Transverse colon (tissue), 4 donors: ENCODE measurements around the gene SLC22A1. TPM values are rescaled to one million over a fixed set of nuclear protein-coding genes. Genes with fewer than 3 reads are reported as not detected.

Experiments used
- DNase-seq: peaks from one replicate; pipeline ENCODE4 v3.0.0-alpha.2; 2019
- H3K27ac ChIP-seq, 4 donors: fragments of 200-600 bp; sonication (generic); 2 replicates each; pipeline ENCODE4 v1.5.1; 2016 to 2018; ENCODE audit warnings: inconsistent platforms in 4 of 4
- H3K27me3 ChIP-seq: fragments of 200-600 bp; sonication (generic); 2 replicates; pipeline ENCODE4 v1.5.1; 2017; ENCODE audit warnings: inconsistent platforms
- H3K36me3 ChIP-seq, 4 donors: fragments of 200-600 bp; sonication (generic); 2 replicates each; pipeline ENCODE4 v1.5.1; 2017 to 2019; ENCODE audit warnings: inconsistent platforms in 4 of 4
- H3K4me1 ChIP-seq, 4 donors: fragments of 200-600 bp; sonication (generic); 2 replicates each; pipeline ENCODE4 v1.5.1; 2017 to 2020; ENCODE audit warnings: inconsistent platforms in 4 of 4
- H3K4me3 ChIP-seq, 4 donors: fragments of 200-600 bp; sonication (generic); 1 replicate in 1 of 4; 2 replicates in 3 of 4; pipeline versions ENCODE4 v1.5.1 to v1.6.1; 2017 to 2019; ENCODE audit warnings: inconsistent platforms in 4 of 4
- H3K9me3 ChIP-seq, 2 donors: fragments of 200-600 bp; sonication (generic); 2 replicates each; pipeline ENCODE4 v1.5.1; 2017 to 2019; ENCODE audit warnings: inconsistent platforms in 2 of 2
- CTCF ChIP-seq, 5 experiments: fragments of 200-600 bp in 3 of 5; fragments of 450-650 bp in 2 of 5; sonication (generic) in 3 of 5; IDR thresholded peaks; 1 replicate in 2 of 5; 2 replicates in 3 of 5; pipeline ENCODE4 v1.5.1; 2016 to 2017; ENCODE audit warnings: antibody characterized with exemption in 5 of 5, inconsistent platforms in 3 of 5, mild to moderate bottlenecking in 2 of 5, moderate library complexity in 1 of 5
- EP300 ChIP-seq: sonication (generic); formaldehyde crosslinking; IDR thresholded peaks from one replicate; pipeline ENCODE4 v1.6.1; 2017; ENCODE audit warnings: antibody characterized with exemption, low read depth
- POLR2A ChIP-seq: fragments of 450-650 bp; IDR thresholded peaks from one replicate; pipeline ENCODE4 v1.6.1; 2016; ENCODE audit warnings: antibody characterized with exemption, mild to moderate bottlenecking, moderate library complexity
- POLR2AphosphoS5 ChIP-seq, 3 donors: sonication (generic); formaldehyde crosslinking; IDR thresholded peaks; one replicate each; pipeline ENCODE4 v1.6.1; 2016; ENCODE audit warnings: antibody characterized with exemption in 3 of 3
- WGBS, 2 donors: methylation state at CpG; one replicate each; pipeline ENCODE4 v1.1.5; 2018; ENCODE audit warnings: low coverage in 1 of 2; 5-methylcytosine and 5-hydroxymethylcytosine counted together
- in situ Hi-C, 4 donors: fragments of 200-750 bp; cut with MboI; loops; one replicate each; pipeline versions ENCODE4 v1.15.0 to v1.15.1; 2017; ENCODE audit warnings: low sequenced_read_pairs in 3 of 4, low pct_ligation_motif_present in 1 of 4, low pct_unique_long_range_greater_than_20kb in 1 of 4
- intact Hi-C: fragments of 100-400 bp; cut with DNase I; formaldehyde crosslinking; loops from one replicate; pipeline ENCODE4 v1.15.1; 2023; ENCODE audit warnings: low total_unique reads
- total RNA-seq, 4 donors: library from RNA; depleted of rRNA; stranded (reverse); fragments of >200 nt; gene quantifications; one replicate each; pipeline ENCODE4 v1.1.0, GENCODE V29; 2016

The SLC22A1 gene
- total RNA-seq, 4 donors from 2014 or later, result 0.40 to 1.7 (median 0.55) TPM; not detected in 1

- H3K27ac ChIP-seq, result no peak overlapping the region
- 86% methylated on average over 2 of the region's 2 CpGs; no CpG with 5 or more reads in 1 of the 2 donors for WGBS, 2 donors
- H3K27me3 ChIP-seq, result no peaks in the 10 kb centered on the region
- TF ChIP-seq EP300, result no peak
- no peak for TF ChIP-seq CTCF (IDR thresholded peaks at IDR 0.05)
- no peak for TF ChIP-seq POLR2AphosphoS5 (IDR thresholded peaks at IDR 0.05)
- H3K4me1 ChIP-seq, result peaks cover 0 to 38% (median 8%) of the 10 kb centered on the region in 4 donors
- no peak overlapping the region for H3K4me3 ChIP-seq
- intact Hi-C loops (no loop called here), in situ Hi-C loops (no loop called here)
- no peaks in the 10 kb centered on the region for H3K9me3 ChIP-seq
- H3K36me3 ChIP-seq, result no peaks in the 10 kb centered on the region
- DNase-seq, result no peak
Measured at GRCh38 chr6:160201061-160201460, 79.4 kb downstream of the SLC22A1 start.

- WGBS, 2 donors, result 53 to 75% methylated on average over 1 to 2 of the region's 2 CpGs
- H3K27me3 ChIP-seq, result no peaks in the 10 kb centered on the region
- intact Hi-C loops (no loop called here), in situ Hi-C loops (no loop called here)
- no peak for TF ChIP-seq POLR2AphosphoS5 (IDR thresholded peaks at IDR 0.05)
- TF ChIP-seq EP300, result no peak
- no peak for TF ChIP-seq CTCF (IDR thresholded peaks at IDR 0.05)
- no peak for TF ChIP-seq POLR2A
- DNase-seq, result no peak
- no peaks in the 10 kb centered on the region for H3K36me3 ChIP-seq
- H3K9me3 ChIP-seq, result no peaks in the 10 kb centered on the region
- H3K4me1 ChIP-seq, result peaks cover 0 to 46% (median 8%) of the 10 kb centered on the region in 4 donors
- H3K27ac ChIP-seq, result peak overlapping the region in 1 of 4 donors; percentile 42
- no peak overlapping the region for H3K4me3 ChIP-seq
Measured at GRCh38 chr6:160202411-160202810, 80.8 kb downstream of the SLC22A1 start.

GRCh38 chr6:160203076-160203475 lies 81.5 kb downstream of the SLC22A1 start:
- intact Hi-C loops (no loop called here), in situ Hi-C loops (no loop called here)
- H3K9me3 ChIP-seq, result no peaks in the 10 kb centered on the region
- H3K27ac ChIP-seq, result peak overlapping the region in 3 of 4 donors; percentile 11 to 42 (median 34)
- WGBS, 2 donors, result 73% methylated on average over 3 of the region's 3 CpGs; no CpG with 5 or more reads in 1 of the 2 donors
- H3K36me3 ChIP-seq, result no peaks in the 10 kb centered on the region
- TF ChIP-seq POLR2AphosphoS5 (IDR thresholded peaks at IDR 0.05) (no peak), CTCF (IDR thresholded peaks at IDR 0.05) (no peak), EP300 (no peak), POLR2A (no peak)
- DNase-seq, result no peak
- H3K27me3 ChIP-seq, result no peaks in the 10 kb centered on the region
- no peak overlapping the region for H3K4me3 ChIP-seq
- H3K4me1 ChIP-seq, result peaks cover 0 to 45% (median 8%) of the 10 kb centered on the region in 4 donors

GRCh38 chr6:160203522-160203921 lies 81.9 kb downstream of the SLC22A1 start:
- no peaks in the 10 kb centered on the region for H3K36me3 ChIP-seq
- peaks cover 0 to 41% (median 8%) of the 10 kb centered on the region in 4 donors for H3K4me1 ChIP-seq

More at GRCh38 chr6:160203522-160203921, 81.9 kb downstream of the SLC22A1 start:
- no peaks in the 10 kb centered on the region for H3K27me3 ChIP-seq
- H3K4me3 ChIP-seq, result no peak overlapping the region
- no peak for TF ChIP-seq CTCF (IDR thresholded peaks at IDR 0.05)
- H3K27ac ChIP-seq, result peak overlapping the region in 3 of 4 donors; percentile 11 to 42 (median 34)
- H3K9me3 ChIP-seq, result no peaks in the 10 kb centered on the region
- in situ Hi-C loops, result no loop called here
- intact Hi-C loops, result no loop called here
- DNase-seq, result no peak
